VCaP (cell line): ENCODE data around the gene SCGB1C2.

Experiments
- H3K27ac ChIP-seq: fragments of 450-650 bp; 2 replicates; pipeline ENCODE4 v1.5.1; 2017
- TF ChIP-seq, protein P1 (sequence below): fragments of 450-650 bp; conservative IDR thresholded peaks from 2 replicates; pipeline ENCODE4 v1.5.1; 2017; ENCODE audit warnings: mild to moderate bottlenecking, moderate library complexity

The SCGB1C2 gene

DNA sequence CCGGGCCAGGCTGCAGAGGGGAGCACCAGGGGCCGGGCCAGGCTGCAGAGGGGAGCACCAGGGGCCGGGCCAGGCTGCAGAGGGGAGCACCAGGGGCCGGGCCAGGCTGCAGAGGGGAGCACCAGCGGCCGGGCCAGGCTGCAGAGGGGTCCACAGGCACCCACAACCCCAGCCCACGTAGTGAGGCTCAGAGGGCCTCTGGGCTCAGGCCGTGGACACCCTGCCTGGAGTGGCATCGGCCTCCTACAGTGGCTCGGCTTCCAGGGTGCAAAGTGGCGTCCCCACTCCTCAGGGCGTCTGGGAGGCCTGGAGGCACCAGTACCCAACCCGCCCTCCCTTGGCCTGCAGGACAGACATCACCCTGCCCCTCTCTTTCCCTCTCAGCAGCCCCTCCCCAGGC lies 34.5 kb downstream of the SCGB1C2 start:
- TF ChIP-seq, protein P1, sequence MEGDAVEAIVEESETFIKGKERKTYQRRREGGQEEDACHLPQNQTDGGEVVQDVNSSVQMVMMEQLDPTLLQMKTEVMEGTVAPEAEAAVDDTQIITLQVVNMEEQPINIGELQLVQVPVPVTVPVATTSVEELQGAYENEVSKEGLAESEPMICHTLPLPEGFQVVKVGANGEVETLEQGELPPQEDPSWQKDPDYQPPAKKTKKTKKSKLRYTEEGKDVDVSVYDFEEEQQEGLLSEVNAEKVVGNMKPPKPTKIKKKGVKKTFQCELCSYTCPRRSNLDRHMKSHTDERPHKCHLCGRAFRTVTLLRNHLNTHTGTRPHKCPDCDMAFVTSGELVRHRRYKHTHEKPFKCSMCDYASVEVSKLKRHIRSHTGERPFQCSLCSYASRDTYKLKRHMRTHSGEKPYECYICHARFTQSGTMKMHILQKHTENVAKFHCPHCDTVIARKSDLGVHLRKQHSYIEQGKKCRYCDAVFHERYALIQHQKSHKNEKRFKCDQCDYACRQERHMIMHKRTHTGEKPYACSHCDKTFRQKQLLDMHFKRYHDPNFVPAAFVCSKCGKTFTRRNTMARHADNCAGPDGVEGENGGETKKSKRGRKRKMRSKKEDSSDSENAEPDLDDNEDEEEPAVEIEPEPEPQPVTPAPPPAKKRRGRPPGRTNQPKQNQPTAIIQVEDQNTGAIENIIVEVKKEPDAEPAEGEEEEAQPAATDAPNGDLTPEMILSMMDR: no peak
- no peak overlapping the region for H3K27ac ChIP-seq

GRCh38 chr17:172401-172800 lies 35.0 kb downstream of the SCGB1C2 start:
- H3K27ac ChIP-seq: no peak overlapping the region
- TF ChIP-seq, protein P1: no peak

GRCh38 chr17:173166-173911 lies 36.0 kb downstream of the SCGB1C2 start:
- H3K27ac ChIP-seq: no peak overlapping the region
- TF ChIP-seq, protein P1: no peak

- H3K27ac ChIP-seq: no peak overlapping the region
- TF ChIP-seq, protein P1: no peak
Observed at GRCh38 chr17:177155-177554, 39.8 kb downstream of the SCGB1C2 start.

DNA sequence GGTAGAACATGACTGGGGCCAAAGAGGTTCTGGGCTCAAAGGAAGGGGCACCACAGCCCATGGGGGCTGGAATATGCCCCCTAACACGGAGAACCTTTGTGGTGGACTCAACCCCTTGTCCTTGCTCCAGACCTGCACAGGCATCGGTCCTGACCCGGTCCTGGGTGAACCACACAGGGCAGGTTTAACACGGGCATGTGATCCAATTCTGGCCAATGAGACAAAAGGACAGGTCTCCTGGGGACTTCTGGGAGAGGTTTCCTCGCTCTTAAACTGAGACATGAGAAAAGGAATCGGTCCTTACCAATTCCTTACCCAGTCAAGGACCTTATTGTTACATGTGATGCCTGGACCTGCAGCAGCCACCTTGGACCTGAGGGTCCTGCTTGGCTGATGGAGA lies 40.4 kb downstream of the SCGB1C2 start:
- no peak overlapping the region for H3K27ac ChIP-seq
- TF ChIP-seq, protein P1: no peak

GRCh38 chr17:178292-179065 lies 41.1 kb downstream of the SCGB1C2 start:
- TF ChIP-seq, protein P1: no peak
- H3K27ac ChIP-seq: no peak overlapping the region

- TF ChIP-seq, protein P1: no peak
- no peak overlapping the region for H3K27ac ChIP-seq
Observed at GRCh38 chr17:179066-179432, 41.7 kb downstream of the SCGB1C2 start.
